DMS153 (cell line): ENCODE data around the gene MOK.

Experiments used
- DNase-seq: peaks from one replicate; lab custom pipeline; 2025; lab: John Stamatoyannopoulos, UW

MOK gene

DNA sequence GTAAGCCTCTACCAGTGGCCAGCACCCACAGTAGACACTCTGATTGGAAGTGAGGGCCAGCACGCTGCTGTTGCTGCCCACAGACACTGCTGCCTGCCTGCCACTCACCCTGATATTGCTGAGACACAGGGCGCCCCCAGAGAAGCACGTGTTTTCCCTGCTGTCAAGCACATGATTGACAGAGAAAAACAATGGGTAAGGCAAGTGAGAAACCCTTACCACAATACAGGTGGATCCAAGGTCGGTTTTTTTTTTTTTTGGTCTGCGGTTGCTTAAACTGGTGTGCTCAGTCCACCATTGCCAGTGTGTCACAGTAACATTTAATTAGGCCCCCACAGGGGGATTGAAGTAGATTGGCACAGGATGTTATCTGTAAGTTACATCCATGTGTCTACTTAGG, 99.4 kb downstream of the MOK start:
- no peak for DNase-seq

- no peak for DNase-seq
Observed at GRCh38 chr14:102203382-102203781, 101.6 kb downstream of the MOK start.

- DNase-seq = no peak
Observed at GRCh38 chr14:102202944-102203343, 102.0 kb downstream of the MOK start.

DNA sequence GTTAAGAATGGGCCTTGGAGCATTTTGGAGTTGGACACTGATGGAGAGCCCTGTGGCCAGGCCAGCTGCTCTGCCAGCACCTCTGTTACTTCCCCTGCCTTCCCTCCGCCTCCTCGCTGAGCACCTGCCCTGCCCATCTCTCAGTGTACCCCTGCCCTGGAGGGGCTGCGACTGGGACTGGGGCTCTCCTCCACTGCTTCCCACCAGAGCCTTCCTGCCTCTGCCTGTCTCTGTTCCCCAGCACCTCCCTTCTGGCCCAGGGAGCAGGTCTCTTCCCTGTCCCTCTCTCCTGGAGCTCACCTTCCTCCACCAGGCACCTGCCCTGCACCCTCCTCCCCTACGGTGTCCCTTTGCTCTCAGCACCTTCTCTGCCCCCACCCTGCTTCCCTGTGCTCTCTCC, 103.2 kb downstream of the MOK start:
- DNase-seq = no peak

DNA sequence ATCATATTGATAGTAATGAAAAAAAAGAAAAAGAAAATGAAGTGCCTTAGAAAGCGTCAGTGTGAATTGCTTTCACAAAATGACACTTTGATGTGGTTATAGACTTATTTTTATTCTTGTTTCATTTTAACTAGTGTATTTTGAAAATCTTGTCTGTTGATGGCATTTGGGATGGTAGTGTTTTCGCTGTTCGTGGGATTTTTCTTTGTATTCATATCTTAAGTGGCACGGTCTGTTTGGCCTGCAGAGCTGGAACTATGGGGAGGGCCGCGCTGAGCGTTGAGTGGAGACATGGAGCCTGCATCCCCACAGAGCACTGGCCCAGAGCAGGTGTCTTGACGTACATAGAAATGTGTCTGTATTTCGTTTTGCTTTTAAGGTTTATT, 103.6 kb downstream of the MOK start:
- no peak for DNase-seq

DNA sequence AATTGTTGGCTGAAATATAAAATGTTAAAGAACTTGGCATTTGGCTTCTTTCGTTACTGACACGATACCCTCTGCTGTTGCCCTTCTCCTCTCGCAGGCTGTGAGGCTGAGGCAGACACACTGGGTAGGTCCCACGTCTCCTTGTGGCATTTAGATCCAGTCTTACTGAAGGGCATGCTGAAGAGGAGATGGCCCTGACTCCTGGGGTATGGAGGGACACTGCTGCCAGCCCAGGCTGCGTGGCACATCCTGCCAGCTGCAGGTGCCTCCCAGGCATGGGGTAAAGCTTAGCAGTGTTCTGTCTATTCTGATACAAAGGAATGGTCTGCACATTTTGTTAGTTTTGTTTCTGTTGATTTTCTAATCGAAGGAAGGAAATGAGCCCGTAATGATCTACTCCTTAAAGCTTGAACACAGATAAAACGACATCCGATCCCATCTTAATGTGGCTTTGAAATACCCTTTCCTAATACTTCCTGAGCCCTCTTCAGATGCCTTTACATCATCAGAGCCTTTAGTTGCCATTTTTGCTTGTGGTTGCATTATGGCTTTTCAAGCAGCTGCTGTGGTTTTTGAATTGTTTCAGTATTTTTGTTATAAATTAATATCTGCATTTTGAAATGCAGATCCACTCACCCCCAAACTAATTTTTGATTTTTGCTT, 104.1 kb downstream of the MOK start:
- DNase-seq = no peak

DNA sequence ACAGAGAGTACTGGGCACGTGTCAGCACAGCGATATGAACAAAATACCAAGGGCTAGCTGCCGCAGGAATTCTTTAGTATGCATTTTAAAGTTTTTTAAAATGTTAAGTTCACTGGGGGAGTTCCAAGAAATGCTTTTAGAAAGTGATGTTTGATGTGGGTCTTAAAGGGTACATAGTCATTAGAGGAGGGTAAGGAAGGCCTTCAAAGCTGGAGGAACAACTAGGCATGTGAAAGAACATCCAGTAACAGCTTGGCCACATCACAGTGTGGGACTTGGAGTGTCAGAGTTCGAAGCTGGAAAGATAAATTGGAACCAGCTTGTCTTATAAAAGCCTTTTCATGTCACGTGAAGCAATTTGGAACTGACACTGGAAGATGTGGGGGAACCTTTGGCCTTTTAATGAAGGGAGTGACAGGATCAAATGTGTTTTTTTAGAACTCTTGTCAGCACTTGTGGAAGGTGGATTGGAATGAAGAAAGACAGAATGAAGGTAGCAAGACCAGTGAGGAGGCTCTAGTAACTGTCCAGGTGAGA, 107.6 kb downstream of the MOK start:
- no peak for DNase-seq

DNA sequence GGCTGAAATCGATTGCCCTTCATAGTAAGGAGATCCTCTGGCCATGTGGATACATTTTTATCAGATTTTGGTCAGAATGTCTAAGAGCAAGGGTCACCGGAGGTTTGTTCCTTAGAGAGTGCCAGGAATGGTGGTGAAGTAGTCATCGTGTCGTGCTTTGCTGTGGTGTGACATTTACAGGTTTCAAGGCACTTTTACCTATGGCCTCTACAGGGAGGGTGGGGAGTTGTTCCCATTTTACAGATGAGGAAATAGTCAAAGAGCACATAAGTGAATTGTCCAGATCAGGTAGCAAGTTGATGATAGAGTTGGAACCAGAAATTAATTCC, 108.1 kb downstream of the MOK start:
- DNase-seq = no peak

GRCh38 chr14:102196039-102196901, 108.7 kb downstream of the MOK start:
- no peak for DNase-seq

DNA sequence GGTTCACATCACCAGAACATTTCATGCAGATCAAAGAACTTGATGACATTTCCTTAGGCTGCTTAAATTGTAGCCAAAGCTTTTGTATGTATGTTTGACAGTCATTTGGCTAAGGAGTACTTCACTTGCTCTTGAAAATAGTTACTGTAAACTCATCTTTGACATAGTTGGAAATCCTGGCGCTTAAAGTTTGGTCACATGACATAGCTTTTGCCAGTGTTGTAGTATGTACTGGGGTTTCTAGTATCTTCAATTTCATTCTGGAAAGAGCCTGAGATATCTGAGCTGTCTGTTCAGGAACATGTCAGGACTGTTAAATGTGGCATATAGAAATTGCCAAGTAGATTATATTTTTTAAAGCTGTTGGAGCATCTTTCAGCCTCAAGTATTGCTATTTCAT, 109.5 kb downstream of the MOK start:
- DNase-seq = no peak

DNA sequence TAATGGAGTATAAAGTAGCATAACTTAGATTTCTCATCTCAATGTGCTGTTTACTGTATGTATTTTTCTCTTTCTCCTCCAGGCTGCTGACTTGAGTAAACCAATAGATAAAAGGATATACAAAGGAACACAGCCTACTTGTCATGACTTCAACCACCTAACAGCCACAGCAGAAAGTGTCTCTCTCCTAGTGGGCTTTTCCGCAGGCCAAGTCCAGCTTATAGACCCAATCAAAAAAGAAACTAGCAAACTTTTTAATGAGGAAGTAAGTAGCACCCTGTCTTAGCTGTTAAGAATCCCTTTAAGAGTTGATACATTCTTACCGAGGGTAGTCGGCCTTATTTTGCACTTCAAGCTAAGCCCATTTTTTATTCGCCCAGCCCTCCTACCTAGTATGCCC, 110.1 kb downstream of the MOK start:
- no peak for DNase-seq

DNA sequence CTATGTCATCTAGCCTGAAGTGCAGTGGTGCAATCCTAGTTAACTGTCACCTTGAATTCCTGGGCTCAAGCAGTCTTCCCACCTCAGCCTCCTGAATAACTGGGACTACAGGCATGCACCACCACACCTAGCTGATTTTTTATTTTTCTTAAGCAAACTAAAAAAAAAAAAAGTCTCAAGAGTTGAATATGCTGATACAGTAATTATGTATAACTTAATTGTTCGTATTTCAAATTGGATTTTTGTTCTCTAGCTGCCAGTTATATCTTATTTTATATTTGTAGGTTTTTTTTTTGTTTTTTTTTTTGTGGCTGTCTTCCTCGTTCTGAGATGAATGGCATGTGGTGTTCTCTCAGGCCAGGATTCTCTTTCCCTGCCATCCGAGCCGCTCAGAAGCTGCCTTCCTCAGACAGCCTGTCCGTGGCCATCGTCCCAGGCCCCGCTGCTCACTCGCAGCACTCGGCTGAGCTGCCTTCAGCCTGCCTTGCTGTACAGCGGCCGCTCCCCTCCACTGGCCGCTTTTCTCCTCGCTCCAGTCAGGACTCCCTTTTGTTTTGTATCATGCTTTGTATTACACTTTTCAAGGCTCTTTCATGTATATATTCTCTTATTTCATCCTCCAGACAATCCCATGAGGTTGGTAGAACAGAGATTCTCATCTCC, 112.0 kb downstream of the MOK start:
- no peak for DNase-seq

DNA sequence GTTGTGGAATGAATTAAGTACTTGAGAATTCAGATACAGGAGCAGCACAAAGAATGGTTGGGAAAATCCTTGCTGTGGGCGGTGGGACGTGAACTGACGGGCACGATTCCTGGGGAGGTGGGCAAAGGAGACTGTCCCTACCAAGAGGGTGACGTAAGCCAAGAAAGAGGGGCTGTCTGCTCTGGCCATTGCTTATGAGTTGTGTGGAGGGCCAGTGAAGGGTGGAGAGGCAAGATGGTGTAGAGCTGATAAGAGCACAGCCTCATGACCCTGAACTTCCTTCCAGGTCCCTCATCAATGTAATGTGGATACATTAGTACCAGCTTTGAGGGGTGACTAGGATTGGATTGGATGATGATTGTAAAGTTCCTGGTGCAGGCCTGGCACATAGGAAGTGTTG, 115.1 kb downstream of the MOK start:
- DNase-seq = no peak

- DNase-seq = no peak
Observed at GRCh38 chr14:102188187-102188586, 116.8 kb downstream of the MOK start.

- DNase-seq = no peak
Observed at GRCh38 chr14:102187568-102188001, 117.4 kb downstream of the MOK start.

GRCh38 chr14:102187044-102187443, 117.9 kb downstream of the MOK start:
- DNase-seq = no peak

GRCh38 chr14:102185360-102185759, 119.6 kb downstream of the MOK start:
- DNase-seq = peak; percentile 34

GRCh38 chr14:102184316-102185035, 120.5 kb downstream of the MOK start:
- DNase-seq = no peak

DNA sequence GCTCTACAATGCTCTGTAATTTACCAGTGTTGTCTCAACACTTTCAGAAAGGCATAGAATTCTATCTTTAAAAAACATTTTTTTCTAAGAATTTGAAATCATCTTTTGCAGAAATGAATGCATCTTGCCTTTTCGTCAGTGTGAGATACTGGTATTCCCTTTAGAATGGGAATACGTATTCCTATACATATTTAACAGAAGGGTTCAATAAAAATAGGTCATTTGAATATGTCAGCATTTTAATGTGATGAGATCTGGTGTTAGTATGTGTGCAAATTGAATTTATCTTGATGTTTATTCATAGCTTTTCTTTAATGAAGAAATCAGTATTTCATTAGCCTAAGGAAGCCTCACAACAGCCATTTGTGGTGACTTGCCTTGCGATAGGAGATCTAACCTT, 121.1 kb downstream of the MOK start:
- DNase-seq = no peak

DNA sequence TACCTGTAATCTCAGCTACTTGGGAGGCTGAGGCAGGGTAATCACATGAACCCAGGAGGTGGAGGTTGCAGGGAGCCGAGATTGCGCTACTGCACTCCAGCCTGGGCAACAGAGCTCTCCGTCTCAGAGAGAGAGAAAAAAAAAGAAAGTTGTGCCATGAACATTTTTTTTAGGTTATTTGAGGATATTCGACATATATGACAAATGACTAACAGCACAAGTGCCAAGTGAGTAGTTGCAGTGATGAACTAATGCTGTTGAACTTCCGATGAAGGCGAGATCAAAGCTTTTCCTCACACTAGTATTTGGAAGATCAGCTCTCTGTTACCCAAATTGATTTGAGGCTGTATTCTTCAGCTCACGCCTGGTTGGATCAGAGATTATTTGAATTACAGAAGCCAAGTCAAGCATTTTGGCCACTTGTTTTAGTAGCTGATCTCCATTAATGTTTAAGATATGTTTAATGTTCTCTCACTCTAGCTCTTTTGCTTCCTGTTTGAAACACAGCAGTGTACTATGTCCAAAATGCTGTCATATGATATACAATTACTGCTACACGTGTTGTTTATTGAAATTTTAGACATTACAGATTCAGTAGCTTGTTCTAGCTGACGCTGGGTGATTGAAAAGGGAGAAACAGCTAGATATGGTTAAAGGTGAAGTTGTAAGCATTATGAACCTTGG, 121.9 kb downstream of the MOK start:
- DNase-seq = no peak

DNA sequence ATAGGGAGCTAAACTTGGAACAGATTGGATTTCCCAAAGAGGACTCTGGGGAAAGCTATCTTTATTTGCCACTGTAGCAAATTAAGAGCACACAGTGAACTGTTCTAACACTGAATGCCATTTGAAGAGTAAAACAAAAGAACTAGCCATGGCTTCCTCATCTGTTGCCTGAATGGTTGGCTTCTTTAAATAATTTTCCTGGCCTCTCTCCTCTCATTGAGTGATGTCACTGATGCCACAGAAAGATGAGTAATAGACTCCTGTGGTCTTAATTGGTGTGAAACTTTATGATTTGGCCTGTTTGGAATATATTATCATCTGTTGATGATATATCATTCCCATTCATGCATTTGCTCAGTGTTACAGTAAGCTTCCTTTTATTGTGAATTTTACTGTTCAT, 122.8 kb downstream of the MOK start:
- DNase-seq = no peak

GRCh38 chr14:102181187-102181586, 123.8 kb downstream of the MOK start:
- DNase-seq = no peak
